GM12878 (cell line): ENCODE measurements around the gene GARS1. TPM values are rescaled to one million over a fixed set of nuclear protein-coding genes. Genes with fewer than 3 reads are reported as not detected.

Source experiments
- ATAC-seq: fragments of 200-7000 bp; cut with Tn5 transposase; 3 replicates; pipeline ENCODE4 v1.9.1; 2020; ENCODE audit warnings: mild to moderate bottlenecking, moderate library complexity
- BruUV-seq: library from RNA; stranded (reverse); fragments of 400-500 nt; replicated peaks from 2 replicates; lab custom pipeline; 2021; lab: Mats Ljungman, UMichigan
- CTCF ChIA-PET: fragments of 300-600 bp; sonication (Branson Sonifier 250); formaldehyde crosslinking; extraction: SDS; loops from one replicate; lab custom pipeline; 2021; ENCODE audit warnings: inconsistent platforms; lab: Yijun Ruan, JAX
- POLR2A ChIA-PET: fragments of 350-600 bp; formaldehyde crosslinking; extraction: SDS; loops from one replicate; lab custom pipeline; 2021; ENCODE audit warnings: inconsistent platforms; lab: Charles Lee
- RAD21 ChIA-PET: fragments of 300-600 bp; sonication (Branson Sonifier 250); formaldehyde crosslinking; loops from one replicate; lab custom pipeline; 2023; ENCODE audit warnings: antibody characterized with exemption; ENCODE audit not compliant: unreplicated experiment; lab: Charles Lee
- SMC1A ChIA-PET: fragments of 300-600 bp; sonication (Branson Sonifier 250); formaldehyde crosslinking; loops from one replicate; lab custom pipeline; 2023; ENCODE audit not compliant: unreplicated experiment, uncharacterized antibody; lab: Charles Lee
- DNase-seq: peaks from one replicate; pipeline ENCODE4 v3.0.0-alpha.2; 2011; ENCODE audit warnings: low read depth, low spot score
- FAIRE-seq: peaks from 3 replicates; lab custom pipeline; 2011; peaks lifted over from hg19 to GRCh38; lab: Jason Lieb, UNC
- H2AFZ ChIP-seq: 2 replicates; pipeline ENCODE4 v1.6.0; 2011; ENCODE audit warnings: low read depth, low read length, control low read depth; ENCODE audit not compliant: control insufficient read depth
- H3K27ac ChIP-seq: 2 replicates; pipeline ENCODE4 v1.5.1; 2011; ENCODE audit warnings: control low read depth; ENCODE audit not compliant: control insufficient read depth, insufficient read depth
- H3K27me3 ChIP-seq, 2 experiments: replicated peaks in 1 of 2; 2 replicates each; pipeline versions ENCODE4 v1.6.0 to v1.6.1; 2011; ENCODE audit warnings: low read length in 1 of 2; ENCODE audit not compliant: control insufficient read depth in 2 of 2, insufficient read depth in 2 of 2
- H3K36me3 ChIP-seq, 2 experiments: 2 replicates each; pipeline ENCODE4 v1.5.1; 2011; ENCODE audit warnings: low read length in 1 of 2; ENCODE audit not compliant: control insufficient read depth in 2 of 2, insufficient read depth in 2 of 2
- H3K4me1 ChIP-seq: 2 replicates; pipeline ENCODE4 v1.6.1; 2011; ENCODE audit warnings: mild to moderate bottlenecking, low read length, moderate library complexity, mixed read lengths; ENCODE audit not compliant: control insufficient read depth, insufficient read depth
- H3K4me2 ChIP-seq: 2 replicates; pipeline ENCODE4 v1.6.0; 2011; ENCODE audit warnings: control low read depth; ENCODE audit not compliant: control insufficient read depth, insufficient read depth
- H3K4me3 ChIP-seq: fragments of 200-600 bp; sonication (generic); 2 replicates; pipeline ENCODE4 v1.5.1; 2016
- H3K79me2 ChIP-seq: 2 replicates; pipeline ENCODE4 v1.6.0; 2011; ENCODE audit warnings: low read length; ENCODE audit not compliant: control insufficient read depth, insufficient read depth
- H3K9ac ChIP-seq: 2 replicates; pipeline ENCODE4 v1.8.0; 2011; ENCODE audit warnings: low read length, control low read depth, mixed read lengths; ENCODE audit not compliant: control insufficient read depth, insufficient read depth
- H3K9me3 ChIP-seq: replicated peaks from 3 replicates; pipeline ENCODE4 v1.5.1; 2011; ENCODE audit warnings: mild to moderate bottlenecking, low read length; ENCODE audit not compliant: control insufficient read depth, insufficient read depth
- H4K20me1 ChIP-seq: 2 replicates; pipeline ENCODE4 v1.6.0; 2011; ENCODE audit not compliant: control insufficient read depth, insufficient read depth
- BMI1 ChIP-seq: fragments of 450-650 bp; IDR thresholded peaks from 2 replicates; pipeline ENCODE4 v1.6.1; 2016; ENCODE audit warnings: mild to moderate bottlenecking, moderate library complexity, borderline replicate concordance
- BRCA1 ChIP-seq: IDR thresholded peaks from 2 replicates; pipeline ENCODE4 v1.6.1; 2011; ENCODE audit warnings: low read depth, low read length, improper control_type of control experiment
- CHD4 ChIP-seq: fragments of 200-600 bp; sonication (generic); IDR thresholded peaks from 2 replicates; pipeline ENCODE4 v1.6.1; 2016; ENCODE audit warnings: mild to moderate bottlenecking
- FOXM1 ChIP-seq: IDR thresholded peaks from 2 replicates; pipeline ENCODE4 v1.6.1; 2012; ENCODE audit warnings: low read depth, mild to moderate bottlenecking, inconsistent platforms, low read length, moderate library complexity
- IKZF1 ChIP-seq: fragments of 450-650 bp; conservative IDR thresholded peaks from 2 replicates; pipeline ENCODE4 v1.6.1; 2017; ENCODE audit warnings: antibody characterized with exemption, mild to moderate bottlenecking
- IRF5 ChIP-seq: fragments of 450-650 bp; IDR thresholded peaks from 2 replicates; pipeline ENCODE4 v1.6.1; 2017; ENCODE audit warnings: borderline replicate concordance
- JUND ChIP-seq: IDR thresholded peaks from 2 replicates; pipeline ENCODE4 v1.6.1; 2012; ENCODE audit warnings: low read depth, mild to moderate bottlenecking, low read length, improper control_type of control experiment, moderate library complexity
- KAT2A ChIP-seq: conservative IDR thresholded peaks from 2 replicates; pipeline ENCODE4 v1.6.1; 2011; ENCODE audit warnings: low read depth, low read length; ENCODE audit not compliant: control insufficient read depth
- MTA2 ChIP-seq: fragments of 450-650 bp; IDR thresholded peaks from 2 replicates; pipeline ENCODE4 v1.6.1; 2016; ENCODE audit warnings: low read depth, mild to moderate bottlenecking, moderate library complexity
- MYB ChIP-seq: fragments of 150-350 bp; IDR thresholded peaks from 2 replicates; pipeline ENCODE4 v1.6.1; 2014; ENCODE audit warnings: mild to moderate bottlenecking, low read depth, low read length, borderline replicate concordance
- NFIC ChIP-seq: IDR thresholded peaks from 2 replicates; pipeline ENCODE4 v1.6.1; 2012; ENCODE audit warnings: low read depth, mild to moderate bottlenecking, inconsistent platforms, low read length, moderate library complexity
- RUNX3 ChIP-seq: IDR thresholded peaks from 2 replicates; pipeline ENCODE4 v1.6.1; 2012; ENCODE audit warnings: low read length, inconsistent platforms
- SRF ChIP-seq, 2 experiments: IDR thresholded peaks; 2 replicates each; pipeline ENCODE4 v1.6.1; 2011; ENCODE audit warnings: low read depth in 2 of 2, low read length in 2 of 2, mild to moderate bottlenecking in 1 of 2, moderate library complexity in 1 of 2
- TAF1 ChIP-seq: IDR thresholded peaks from 2 replicates; pipeline ENCODE4 v1.6.1; 2011; ENCODE audit warnings: mild to moderate bottlenecking, low read depth, low read length, borderline replicate concordance
- USF2 ChIP-seq: IDR thresholded peaks from 2 replicates; pipeline ENCODE4 v1.6.1; 2011; ENCODE audit warnings: low read depth, low read length, improper control_type of control experiment, borderline replicate concordance
- ZNF207 ChIP-seq: fragments of 450-650 bp; IDR thresholded peaks from 2 replicates; pipeline ENCODE4 v1.6.1; 2014; ENCODE audit warnings: antibody characterized with exemption, mild to moderate bottlenecking, borderline replicate concordance
- WGBS: methylation state at CpG from one replicate; pipeline ENCODE4 v1.1.6; 2016; ENCODE audit warnings: low lambda C conversion rate; ENCODE audit not compliant: insufficient replicate concordance, insufficient coverage; ENCODE audit errors: missing lambda C conversion rate; 5-methylcytosine and 5-hydroxymethylcytosine counted together
- in situ Hi-C: fragments of 300-500 bp; cut with MboI; formaldehyde crosslinking; loops from 9 replicates; pipeline ENCODE4 v1.14.3; 2018; ENCODE audit warnings: mixed read lengths
- intact Hi-C: fragments of 100-400 bp; cut with micrococcal nuclease; formaldehyde crosslinking; loops from one replicate; pipeline ENCODE4 v1.14.2; 2022; ENCODE audit not compliant: unreplicated experiment
- polyA plus RNA-seq, 11 experiments: library from polyadenylated mRNA; depleted of rRNA in 4 of 11; unstranded in 6 of 11; stranded (reverse) in 5 of 11; fragments of >200 nt; fragmentation: Nextera tagmentation in 4 of 11; fragmentation: Illumina TruSeq in 1 of 11; extraction: Ambion mirVana in 4 of 11; extraction: Trizol in 1 of 11; gene quantifications; 1 replicate in 1 of 11; 2 replicates in 10 of 11; pipeline versions ENCODE4 v1.2.1 to v1.2.3, GENCODE V29; 2011 to 2016; ENCODE audit warnings: inconsistent platforms in 2 of 11, missing spikeins in 2 of 11, low read depth in 1 of 11
- total RNA-seq, 4 experiments: library from RNA; depleted of rRNA in 3 of 4; stranded (reverse); fragments of >200 nt in 3 of 4; fragmentation: Illumina TruSeq in 1 of 4; extraction: Trizol in 1 of 4; gene quantifications; 2 replicates each; pipeline versions ENCODE4 v1.2.1 to v1.2.3, GENCODE V29; 2013 to 2021
- TF ChIP-seq, protein P1 (sequence below): IDR thresholded peaks from 2 replicates; pipeline ENCODE4 v1.6.1; 2012; ENCODE audit warnings: mild to moderate bottlenecking, low read depth, low read length
- TF ChIP-seq, protein P2 (sequence below): fragments of 450-650 bp; IDR thresholded peaks from 2 replicates; pipeline ENCODE4 v1.6.1; 2017; ENCODE audit warnings: mild to moderate bottlenecking

The GARS1 gene
- total and polyA plus RNA-seq, 10 of the 15 experiments (the other 5 are each of a cell fraction or from before 2014, with no cell fraction given) = 120 to 361 (median 187) TPM

DNA sequence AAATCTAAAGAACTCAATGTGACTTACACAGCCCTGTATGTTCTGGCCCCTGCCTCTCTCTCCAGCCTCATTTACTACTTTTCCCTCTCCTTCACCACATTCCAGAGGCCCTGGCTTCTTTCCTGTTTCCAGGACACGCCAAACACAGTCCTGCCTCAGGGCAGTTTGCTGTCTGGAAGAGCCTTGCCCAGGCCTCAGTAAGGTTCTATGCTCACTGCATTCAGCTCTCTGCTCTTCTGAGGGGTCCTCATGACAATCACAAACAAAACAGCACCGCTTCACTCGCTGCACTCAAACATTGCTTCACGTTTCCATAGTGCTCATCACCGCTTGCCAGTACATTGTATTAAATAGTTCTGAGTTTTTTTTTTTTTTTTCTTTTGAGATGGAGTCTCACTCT, 35.1 kb upstream of the GARS1 start:
- no peak for FAIRE-seq
- ChIA-PET CTCF (interaction anchor here (1.1 to 7.7 kb wide), 3 partner anchors 11 to 281 kb away, joined by 3 to 119 read pairs (median 3); no protein-coding TSS in a partner anchor), SMC1A (interaction anchor here (1.2 to 1.5 kb wide), 2 partner anchors 9 to 48 kb away, joined by 3 to 4 read pairs; no protein-coding TSS in a partner anchor), RAD21 (no interaction called here), POLR2A (interaction anchor here (0.7 kb wide), 1 partner anchor 69 kb away, joined by 4 read pairs; no protein-coding TSS in a partner anchor)
- no peak overlapping the region for H2AFZ ChIP-seq
- in situ Hi-C loops = loop anchor here (5.0 kb wide), 2 partner anchors 292 to 397 kb away; no protein-coding TSS in a partner anchor
- no peaks in the 10 kb centered on the region for H3K9me3 ChIP-seq
- H3K27ac ChIP-seq = no peak overlapping the region
- no peak overlapping the region for H3K9ac ChIP-seq
- no peaks in the 10 kb centered on the region; the same call in 1 of the 2 replicates for H3K4me1 ChIP-seq
- BruUV-seq = no TSS peak
- no peaks in the 10 kb centered on the region for H4K20me1 ChIP-seq
- H3K27me3 ChIP-seq = no peaks in the 10 kb centered on the region
- H3K79me2 ChIP-seq = no peaks in the 10 kb centered on the region
- H3K4me2 ChIP-seq = no peak overlapping the region
- 98% methylated on average over 5 of the region's 5 CpGs for WGBS
- peaks cover 0 to 12% of the 10 kb centered on the region in 2 experiments for H3K36me3 ChIP-seq
- DNase-seq = no peak
- ATAC-seq = no peak
- H3K4me3 ChIP-seq = no peak overlapping the region
- intact Hi-C loops = loop anchor here (5.0 to 10.0 kb wide), 2 partner anchors 147 to 495 kb away; no protein-coding TSS in a partner anchor
- TF ChIP-seq BRCA1 (no peak), NFIC (no peak), KAT2A (no peak), ZNF207 (no peak), SRF (IDR thresholded peaks at IDR 0.05; ENCODE audit: low read depth in 2 of 2, low read length in 2 of 2) (no peak), FOXM1 (no peak), IKZF1 (no peak), JUND (no peak), BMI1 (no peak), MTA2 (no peak), TAF1 (no peak), IRF5 (no peak), RUNX3 (no peak), USF2 (no peak), CHD4 (no peak), MYB (no peak)
- TF ChIP-seq, protein P1, sequence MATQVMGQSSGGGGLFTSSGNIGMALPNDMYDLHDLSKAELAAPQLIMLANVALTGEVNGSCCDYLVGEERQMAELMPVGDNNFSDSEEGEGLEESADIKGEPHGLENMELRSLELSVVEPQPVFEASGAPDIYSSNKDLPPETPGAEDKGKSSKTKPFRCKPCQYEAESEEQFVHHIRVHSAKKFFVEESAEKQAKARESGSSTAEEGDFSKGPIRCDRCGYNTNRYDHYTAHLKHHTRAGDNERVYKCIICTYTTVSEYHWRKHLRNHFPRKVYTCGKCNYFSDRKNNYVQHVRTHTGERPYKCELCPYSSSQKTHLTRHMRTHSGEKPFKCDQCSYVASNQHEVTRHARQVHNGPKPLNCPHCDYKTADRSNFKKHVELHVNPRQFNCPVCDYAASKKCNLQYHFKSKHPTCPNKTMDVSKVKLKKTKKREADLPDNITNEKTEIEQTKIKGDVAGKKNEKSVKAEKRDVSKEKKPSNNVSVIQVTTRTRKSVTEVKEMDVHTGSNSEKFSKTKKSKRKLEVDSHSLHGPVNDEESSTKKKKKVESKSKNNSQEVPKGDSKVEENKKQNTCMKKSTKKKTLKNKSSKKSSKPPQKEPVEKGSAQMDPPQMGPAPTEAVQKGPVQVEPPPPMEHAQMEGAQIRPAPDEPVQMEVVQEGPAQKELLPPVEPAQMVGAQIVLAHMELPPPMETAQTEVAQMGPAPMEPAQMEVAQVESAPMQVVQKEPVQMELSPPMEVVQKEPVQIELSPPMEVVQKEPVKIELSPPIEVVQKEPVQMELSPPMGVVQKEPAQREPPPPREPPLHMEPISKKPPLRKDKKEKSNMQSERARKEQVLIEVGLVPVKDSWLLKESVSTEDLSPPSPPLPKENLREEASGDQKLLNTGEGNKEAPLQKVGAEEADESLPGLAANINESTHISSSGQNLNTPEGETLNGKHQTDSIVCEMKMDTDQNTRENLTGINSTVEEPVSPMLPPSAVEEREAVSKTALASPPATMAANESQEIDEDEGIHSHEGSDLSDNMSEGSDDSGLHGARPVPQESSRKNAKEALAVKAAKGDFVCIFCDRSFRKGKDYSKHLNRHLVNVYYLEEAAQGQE = no peak
- TF ChIP-seq, protein P2, sequence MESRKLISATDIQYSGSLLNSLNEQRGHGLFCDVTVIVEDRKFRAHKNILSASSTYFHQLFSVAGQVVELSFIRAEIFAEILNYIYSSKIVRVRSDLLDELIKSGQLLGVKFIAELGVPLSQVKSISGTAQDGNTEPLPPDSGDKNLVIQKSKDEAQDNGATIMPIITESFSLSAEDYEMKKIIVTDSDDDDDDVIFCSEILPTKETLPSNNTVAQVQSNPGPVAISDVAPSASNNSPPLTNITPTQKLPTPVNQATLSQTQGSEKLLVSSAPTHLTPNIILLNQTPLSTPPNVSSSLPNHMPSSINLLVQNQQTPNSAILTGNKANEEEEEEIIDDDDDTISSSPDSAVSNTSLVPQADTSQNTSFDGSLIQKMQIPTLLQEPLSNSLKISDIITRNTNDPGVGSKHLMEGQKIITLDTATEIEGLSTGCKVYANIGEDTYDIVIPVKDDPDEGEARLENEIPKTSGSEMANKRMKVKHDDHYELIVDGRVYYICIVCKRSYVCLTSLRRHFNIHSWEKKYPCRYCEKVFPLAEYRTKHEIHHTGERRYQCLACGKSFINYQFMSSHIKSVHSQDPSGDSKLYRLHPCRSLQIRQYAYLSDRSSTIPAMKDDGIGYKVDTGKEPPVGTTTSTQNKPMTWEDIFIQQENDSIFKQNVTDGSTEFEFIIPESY = no peak
